Thyroid gland (tissue), 4 donors: ENCODE measurements around the gene DTNBP1. TPM values are rescaled to one million over a fixed set of nuclear protein-coding genes. Genes with fewer than 3 reads are reported as not detected.
A peak's percentile ranks its signal among the peaks of the same experiment; 100 is the strongest.

Experiments
- DNase-seq, 2 donors: peaks; one replicate each; pipeline ENCODE4 v3.0.0-alpha.2; 2019
- H3K27ac ChIP-seq, 3 donors: fragments of 200-600 bp; sonication (generic); 1 replicate in 2 of 3; 2 replicates in 1 of 3; pipeline ENCODE4 v1.5.1; 2016 to 2019; ENCODE audit warnings: mild to moderate bottlenecking in 1 of 3, moderate library complexity in 1 of 3
- H3K27me3 ChIP-seq: fragments of 200-600 bp; sonication (generic); one replicate; pipeline ENCODE4 v1.5.1; 2019
- H3K36me3 ChIP-seq, 2 donors: fragments of 200-600 bp; sonication (generic); one replicate each; pipeline ENCODE4 v1.5.1; 2016 to 2019
- H3K4me1 ChIP-seq, 2 donors: fragments of 200-600 bp; sonication (generic); one replicate each; pipeline ENCODE4 v1.5.1; 2017 to 2019
- H3K4me3 ChIP-seq, 3 donors: fragments of 200-600 bp; sonication (generic); replicated peaks in 1 of 3; 1 replicate in 2 of 3; 2 replicates in 1 of 3; pipeline ENCODE4 v1.5.1; 2016; ENCODE audit warnings: mild to moderate bottlenecking in 1 of 3
- H3K9me3 ChIP-seq: fragments of 200-600 bp; sonication (generic); one replicate; pipeline ENCODE4 v1.5.1; 2017
- CTCF ChIP-seq, 6 experiments: fragments of 200-600 bp in 3 of 6; fragments of 450-650 bp in 3 of 6; sonication (generic) in 3 of 6; IDR thresholded peaks; one replicate each; pipeline ENCODE4 v1.5.1; 2016 to 2019; ENCODE audit warnings: antibody characterized with exemption in 6 of 6, mild to moderate bottlenecking in 2 of 6, inconsistent platforms in 1 of 6, moderate library complexity in 1 of 6
- POLR2A ChIP-seq, 2 donors: fragments of 450-650 bp; IDR thresholded peaks; one replicate each; pipeline ENCODE4 v1.6.1; 2017; ENCODE audit warnings: antibody characterized with exemption in 2 of 2, mild to moderate bottlenecking in 2 of 2, moderate library complexity in 1 of 2
- WGBS, 2 donors: methylation state at CpG; one replicate each; pipeline ENCODE4 v1.1.5; 2017; 5-methylcytosine and 5-hydroxymethylcytosine counted together
- intact Hi-C: fragments of 100-400 bp; cut with DNase I; formaldehyde crosslinking; loops from one replicate; pipeline ENCODE4 v1.15.1; 2023
- total RNA-seq, 4 donors: library from RNA; depleted of rRNA; stranded (reverse); fragments of >200 nt; gene quantifications; one replicate each; pipeline ENCODE4 v1.2.3, GENCODE V29; 2016

The DTNBP1 gene
- total RNA-seq, 4 donors from 2014 or later: 10.3 to 19.2 (median 12.2) TPM

GRCh38 chr6:15622045-15622740 lies 40.6 kb downstream of the DTNBP1 start:
- TF ChIP-seq CTCF (IDR thresholded peaks at IDR 0.05): no peak
- no peak for TF ChIP-seq POLR2A (IDR thresholded peaks at IDR 0.05)
- WGBS, 2 donors: 94 to 96% methylated on average over 4 of the region's 4 CpGs
- no peaks in the 10 kb centered on the region for H3K36me3 ChIP-seq
- peaks cover 0 to 16% of the 10 kb centered on the region in 2 donors for H3K4me1 ChIP-seq
- H3K4me3 ChIP-seq: no peak overlapping the region
- DNase-seq: no peak
- H3K9me3 ChIP-seq: no peaks in the 10 kb centered on the region
- H3K27ac ChIP-seq: peak overlapping the region in 2 of 3 donors; percentile 29 to 61
- H3K27me3 ChIP-seq: no peaks in the 10 kb centered on the region
- intact Hi-C loops: no loop called here

- peak; percentile 23 to 32 for DNase-seq
- no peak overlapping the region for H3K4me3 ChIP-seq
- H3K27me3 ChIP-seq: no peaks in the 10 kb centered on the region
- no peaks in the 10 kb centered on the region for H3K9me3 ChIP-seq
- peaks cover 0 to 21% of the 10 kb centered on the region in 2 donors for H3K4me1 ChIP-seq
- intact Hi-C loops: no loop called here
- TF ChIP-seq POLR2A (IDR thresholded peaks at IDR 0.05): no peak
- no peak for TF ChIP-seq CTCF (IDR thresholded peaks at IDR 0.05)
- WGBS, 2 donors: 56 to 58% methylated on average over 6 of the region's 6 CpGs
- no peaks in the 10 kb centered on the region for H3K36me3 ChIP-seq
- H3K27ac ChIP-seq: peak overlapping the region; percentile 29 to 61 (median 29)
These were observed 41.4 kb downstream of the DTNBP1 start for GRCh38 chr6:15621203-15622044.

GRCh38 chr6:15620611-15621010 lies 42.2 kb downstream of the DTNBP1 start:
- no peaks in the 10 kb centered on the region for H3K27me3 ChIP-seq
- H3K4me3 ChIP-seq: no peak overlapping the region
- intact Hi-C loops: no loop called here
- no peak for DNase-seq
- no peaks in the 10 kb centered on the region for H3K9me3 ChIP-seq
- peaks cover 7 to 29% of the 10 kb centered on the region in 2 donors for H3K4me1 ChIP-seq
- no peak overlapping the region for H3K27ac ChIP-seq
- WGBS, 2 donors: 75 to 86% methylated on average over 4 of the region's 4 CpGs
- no peaks in the 10 kb centered on the region for H3K36me3 ChIP-seq
- TF ChIP-seq POLR2A (IDR thresholded peaks at IDR 0.05): no peak
- no peak for TF ChIP-seq CTCF (IDR thresholded peaks at IDR 0.05)

- Histone ChIP-seq H3K27ac (no peak overlapping the region), H3K4me1 (peaks cover 7 to 32% of the 10 kb centered on the region in 2 donors), H3K9me3 (no peaks in the 10 kb centered on the region), H3K36me3 (no peaks in the 10 kb centered on the region), H3K4me3 (no peak overlapping the region), H3K27me3 (no peaks in the 10 kb centered on the region)
- intact Hi-C loops: no loop called here
- TF ChIP-seq POLR2A (IDR thresholded peaks at IDR 0.05) (no peak), CTCF (IDR thresholded peaks at IDR 0.05) (no peak)
- 94 to 96% methylated on average over 1 of the region's 1 CpG for WGBS, 2 donors
- DNase-seq: no peak
These were observed 43.5 kb downstream of the DTNBP1 start for GRCh38 chr6:15619330-15619729.

- Histone ChIP-seq H3K4me3 (no peak overlapping the region), H3K9me3 (no peaks in the 10 kb centered on the region), H3K4me1 (peaks cover 7 to 32% of the 10 kb centered on the region in 2 donors), H3K36me3 (no peaks in the 10 kb centered on the region), H3K27ac (no peak overlapping the region), H3K27me3 (no peaks in the 10 kb centered on the region)
- no peak for DNase-seq
- intact Hi-C loops: no loop called here
- TF ChIP-seq POLR2A (IDR thresholded peaks at IDR 0.05) (no peak), CTCF (IDR thresholded peaks at IDR 0.05) (no peak)
- WGBS, 2 donors: 96 to 97% methylated on average over 6 of the region's 6 CpGs
These were observed 44.1 kb downstream of the DTNBP1 start for GRCh38 chr6:15618685-15619084.
